Right forelimb (tissue), 1 donor: ENCODE results near the gene NFE2L3.
"Not testable (repeated sequence)": the region's sequence is repeated elsewhere in the genome, so short reads cannot be mapped to it uniquely, and the experiment has no call there.

Experiments used
- DNase-seq: peaks from one replicate; pipeline ENCODE4 v3.0.0-alpha.2; 2018

NFE2L3 gene

GRCh38 chr7:26169271-26169670 is 17.3 kb downstream of the NFE2L3 start:
- DNase-seq, result no peak

- no peak for DNase-seq
Observed at GRCh38 chr7:26170663-26171062, 18.7 kb downstream of the NFE2L3 start.

GRCh38 chr7:26171601-26172000 is 19.6 kb downstream of the NFE2L3 start:
- no peak for DNase-seq

- DNase-seq, result no peak
Observed at GRCh38 chr7:26172048-26172447, 20.1 kb downstream of the NFE2L3 start.

- DNase-seq, result not testable (repeated sequence)
Observed at GRCh38 chr7:26175903-26176302, 23.9 kb downstream of the NFE2L3 start.

GRCh38 chr7:26176696-26177095 is 24.7 kb downstream of the NFE2L3 start:
- DNase-seq, result not testable (repeated sequence)

- DNase-seq, result not testable (repeated sequence)
Observed at GRCh38 chr7:26177269-26177668, 25.3 kb downstream of the NFE2L3 start.

- DNase-seq, result no peak
Observed at GRCh38 chr7:26178272-26178960, 26.4 kb downstream of the NFE2L3 start.

- DNase-seq, result no peak
Observed at GRCh38 chr7:26179422-26179821, 27.4 kb downstream of the NFE2L3 start.

- no peak for DNase-seq
Observed at GRCh38 chr7:26179826-26180497, 28.0 kb downstream of the NFE2L3 start.

GRCh38 chr7:26180792-26181198 is 28.8 kb downstream of the NFE2L3 start:
- no peak for DNase-seq

GRCh38 chr7:26181474-26182227 is 29.7 kb downstream of the NFE2L3 start:
- DNase-seq, result no peak

GRCh38 chr7:26182283-26182682 is 30.3 kb downstream of the NFE2L3 start:
- no peak for DNase-seq

- no peak for DNase-seq
Observed at GRCh38 chr7:26182706-26183105, 30.7 kb downstream of the NFE2L3 start.

GRCh38 chr7:26183545-26184280 is 31.7 kb downstream of the NFE2L3 start:
- DNase-seq, result no peak

- DNase-seq, result not testable (repeated sequence)
Observed at GRCh38 chr7:26184281-26185101, 32.5 kb downstream of the NFE2L3 start.

GRCh38 chr7:26185131-26185843 is 33.3 kb downstream of the NFE2L3 start:
- DNase-seq, result no peak

- no peak for DNase-seq
Observed at GRCh38 chr7:26185844-26186180, 33.8 kb downstream of the NFE2L3 start.

- no peak for DNase-seq
Observed at GRCh38 chr7:26186364-26187311, 34.6 kb downstream of the NFE2L3 start.
